Activated CD8-positive, alpha-beta memory T cell treated with anti-CD3 and anti-CD28 coated beads, Interleukin-2, amount 50 U/mL, for 1 hour (primary cell): ENCODE results near the gene DOCK8.
A peak's percentile ranks its signal among the peaks of the same experiment; 100 is the strongest.

Source experiments
- DNase-seq: peaks from one replicate; pipeline ENCODE4 v3.0.0-alpha.2; 2020; ENCODE audit errors: extremely low read depth

Gene DOCK8

DNA sequence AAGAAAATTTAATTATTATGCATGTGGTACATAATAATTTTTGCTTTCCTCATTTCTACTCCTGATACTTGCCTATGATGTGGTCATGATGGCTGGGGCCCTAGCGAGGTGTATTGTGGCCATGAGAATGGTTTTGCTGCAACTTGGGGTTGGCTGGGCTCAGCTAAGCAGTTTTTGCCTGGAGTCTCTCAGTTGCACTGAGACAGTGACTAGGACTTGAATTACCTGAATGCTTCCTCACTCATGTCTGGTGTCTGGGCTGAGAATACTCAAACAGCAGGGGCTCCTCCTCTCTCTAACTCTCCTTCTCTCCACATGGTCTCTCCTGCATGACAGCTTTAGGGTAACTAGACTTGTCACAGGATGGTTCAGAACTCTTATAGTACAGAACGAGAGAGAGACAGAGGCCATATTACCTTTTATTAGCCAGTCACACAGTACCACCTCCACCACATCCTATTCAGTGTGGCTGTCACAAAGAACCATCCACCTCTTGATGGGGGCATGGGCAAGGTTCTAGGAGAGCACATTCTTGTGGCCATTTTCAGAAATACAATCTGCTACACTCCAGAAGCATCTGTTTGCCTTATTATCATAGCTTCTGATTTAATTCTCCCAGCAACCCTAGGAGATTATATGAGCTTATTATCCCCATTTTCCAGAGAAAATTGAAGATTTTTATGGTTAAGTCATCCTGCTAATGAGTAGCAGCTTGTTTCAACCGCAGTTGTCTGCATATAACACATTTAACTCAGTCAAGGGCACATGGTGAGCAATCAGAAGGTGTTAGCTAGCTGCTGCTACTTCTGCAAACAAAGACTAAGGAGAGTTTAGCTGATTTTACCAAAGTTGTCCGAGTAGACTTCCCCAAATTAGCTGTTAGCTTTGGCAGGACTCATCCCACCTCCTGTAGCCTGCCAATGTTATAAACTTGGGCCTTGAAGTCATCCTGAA is 245.1 kb downstream of the DOCK8 start:
- DNase-seq, result no peak

DNA sequence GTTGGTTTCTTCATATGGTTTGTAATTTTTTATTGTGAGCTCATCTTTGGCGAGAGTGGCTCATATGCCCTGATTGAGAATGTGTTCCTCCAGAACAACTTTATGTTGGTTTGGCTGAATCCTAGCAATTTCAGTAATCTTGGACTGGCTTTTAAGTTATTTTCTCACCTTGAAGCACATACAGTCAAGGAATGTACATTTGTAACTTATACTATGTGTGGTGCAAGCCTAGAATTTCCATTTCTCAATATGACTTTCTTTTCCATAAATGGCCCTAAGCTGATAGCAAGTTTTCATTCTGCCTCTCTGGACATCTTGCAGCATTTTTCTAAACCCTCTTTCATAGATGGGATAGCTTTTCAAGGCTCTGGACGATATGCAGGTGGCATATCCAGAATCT is 247.5 kb downstream of the DOCK8 start:
- DNase-seq, result no peak

DNA sequence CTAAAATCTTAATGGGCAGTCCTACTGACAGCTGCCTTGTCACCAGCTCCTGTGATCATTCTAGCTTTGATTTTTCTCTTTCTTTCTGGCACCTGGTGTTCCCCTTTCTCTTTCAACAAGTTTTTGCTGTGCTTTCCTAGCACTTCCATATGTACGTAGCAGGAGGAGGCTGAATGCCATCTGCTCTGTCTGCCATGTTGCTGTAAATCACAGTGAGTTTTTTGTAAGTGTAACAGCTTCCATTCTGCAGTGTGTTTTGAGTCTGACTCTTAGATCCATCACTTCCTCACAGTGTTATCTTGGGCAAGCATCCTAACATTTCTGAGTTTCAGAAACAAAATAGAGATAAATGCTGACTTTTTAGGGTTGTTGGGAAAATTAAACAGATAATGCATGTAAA is 247.9 kb downstream of the DOCK8 start:
- no peak for DNase-seq

DNA sequence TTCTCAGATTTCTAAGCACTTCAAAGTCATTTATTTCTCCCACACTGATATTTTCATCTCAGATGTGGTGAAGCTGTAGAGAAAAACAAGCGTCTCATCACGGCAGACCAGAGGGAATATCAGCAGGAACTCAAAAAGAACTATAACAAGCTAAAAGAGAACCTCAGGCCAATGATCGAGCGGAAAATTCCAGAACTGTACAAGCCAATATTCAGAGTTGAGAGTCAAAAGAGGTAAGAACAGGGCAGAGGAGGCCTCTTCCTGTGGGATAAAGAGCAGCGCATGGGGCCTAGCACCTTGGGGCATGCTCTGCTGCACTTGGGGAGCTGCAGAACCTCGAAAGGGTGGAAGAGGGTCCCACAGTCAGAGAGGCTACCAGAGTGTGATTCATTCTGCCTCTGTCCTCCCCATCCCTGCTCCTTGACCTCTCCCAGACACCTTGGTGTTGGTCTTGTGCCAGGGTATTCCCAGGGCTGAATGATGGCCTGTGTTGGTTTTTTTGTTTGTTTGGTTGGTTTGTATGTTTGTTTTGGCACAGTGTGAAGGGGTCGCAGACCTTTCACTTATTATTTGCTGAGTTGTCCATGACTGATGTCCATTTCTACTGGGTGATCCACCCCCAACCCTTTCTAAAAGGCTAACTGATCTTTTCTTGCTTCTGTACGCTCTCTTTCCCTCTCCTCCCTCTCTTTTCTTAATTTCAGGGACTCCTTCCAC is 248.9 kb downstream of the DOCK8 start:
- DNase-seq, result no peak

DNA sequence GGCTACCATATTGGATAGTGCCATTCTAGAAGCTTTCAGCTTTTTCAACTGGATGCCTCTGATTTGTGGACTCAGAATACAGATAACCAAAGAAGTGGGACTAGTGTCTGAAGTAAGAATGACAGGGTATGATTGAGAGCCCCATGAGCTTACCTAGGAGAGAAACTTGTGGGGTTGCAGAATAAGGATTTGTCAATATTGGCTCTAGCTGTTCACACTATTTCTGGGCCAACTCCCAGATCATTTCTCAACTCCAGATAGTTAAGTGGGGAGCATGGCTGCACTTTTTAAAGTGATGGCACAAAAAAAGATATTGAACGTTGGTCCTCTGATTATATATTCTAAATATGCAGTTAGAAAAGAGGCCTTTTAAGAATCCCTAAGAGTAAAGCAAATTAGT is 252.1 kb downstream of the DOCK8 start:
- DNase-seq, result no peak

GRCh38 chr9:468766-469426 is 254.2 kb downstream of the DOCK8 start:
- DNase-seq, result no peak

DNA sequence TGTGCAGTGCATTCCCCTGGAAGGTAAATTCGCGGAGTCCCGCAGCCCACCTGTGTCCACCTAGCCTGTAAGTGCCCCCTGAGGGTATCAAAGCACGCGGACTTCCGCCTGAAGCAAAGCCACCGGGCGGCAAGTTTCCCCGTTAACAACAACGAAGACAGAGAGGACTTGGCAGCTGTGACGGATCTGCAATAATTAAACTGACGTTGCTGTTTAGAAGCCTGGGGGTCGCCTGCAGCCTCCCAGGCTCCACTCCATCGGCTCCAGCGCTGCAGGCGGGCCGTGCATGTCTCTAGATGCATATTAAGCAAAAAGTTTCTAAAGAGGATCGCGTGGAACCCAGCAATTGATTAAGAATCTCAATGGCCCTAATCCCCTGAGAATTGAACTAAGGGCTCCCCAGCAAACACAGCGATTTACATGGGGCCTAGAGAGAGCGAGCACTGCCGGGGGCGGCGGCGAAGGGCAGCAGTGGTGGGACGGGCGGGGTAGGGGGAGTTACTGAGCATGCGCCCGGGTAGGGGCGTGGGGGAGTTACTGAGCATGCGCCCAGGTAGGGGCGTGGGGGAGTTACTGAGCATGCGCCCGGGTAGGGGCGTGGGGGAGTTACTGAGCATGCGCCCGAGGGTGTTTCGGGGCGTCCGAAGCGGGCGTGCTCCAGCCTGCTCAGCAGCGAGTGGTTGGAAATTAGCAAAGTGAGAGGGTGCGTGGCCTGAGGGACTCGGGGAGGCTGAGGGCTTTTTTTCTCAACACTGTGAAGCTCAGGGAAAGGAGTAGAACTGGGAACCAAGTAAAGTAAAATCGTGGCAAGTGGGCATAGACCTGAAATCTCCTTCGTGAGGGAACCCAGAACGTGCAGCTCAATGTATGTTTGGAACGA is 255.2 kb downstream of the DOCK8 start:
- peak; percentile 87 for DNase-seq

- DNase-seq, result no peak
Measured at GRCh38 chr9:470552-471194, 256.0 kb downstream of the DOCK8 start.

- DNase-seq, result no peak
Measured at GRCh38 chr9:471320-471719, 256.7 kb downstream of the DOCK8 start.

- DNase-seq, result no peak
Measured at GRCh38 chr9:472479-473075, 257.9 kb downstream of the DOCK8 start.

DNA sequence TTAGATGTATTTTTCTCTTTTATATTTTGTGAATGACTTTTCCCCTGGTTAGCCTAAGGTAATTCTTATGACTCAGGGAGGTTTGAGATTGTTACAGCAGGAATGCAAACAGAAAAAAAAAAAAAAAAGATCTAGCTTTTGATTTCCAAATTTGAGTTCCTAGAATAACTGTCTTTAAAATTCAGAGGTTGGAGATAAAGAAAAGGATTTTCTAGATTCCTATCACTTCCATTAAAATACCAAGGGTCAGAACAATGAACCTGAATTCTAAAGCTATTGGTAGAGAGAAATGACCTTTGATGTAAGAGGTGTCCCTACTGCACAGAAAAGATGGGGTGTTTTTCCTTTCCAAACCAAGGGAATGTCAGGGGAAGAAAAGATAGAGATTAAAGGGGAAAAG is 262.5 kb downstream of the DOCK8 start:
- no peak for DNase-seq

- no peak for DNase-seq
Measured at GRCh38 chr9:479304-479970, 264.8 kb downstream of the DOCK8 start.

DNA sequence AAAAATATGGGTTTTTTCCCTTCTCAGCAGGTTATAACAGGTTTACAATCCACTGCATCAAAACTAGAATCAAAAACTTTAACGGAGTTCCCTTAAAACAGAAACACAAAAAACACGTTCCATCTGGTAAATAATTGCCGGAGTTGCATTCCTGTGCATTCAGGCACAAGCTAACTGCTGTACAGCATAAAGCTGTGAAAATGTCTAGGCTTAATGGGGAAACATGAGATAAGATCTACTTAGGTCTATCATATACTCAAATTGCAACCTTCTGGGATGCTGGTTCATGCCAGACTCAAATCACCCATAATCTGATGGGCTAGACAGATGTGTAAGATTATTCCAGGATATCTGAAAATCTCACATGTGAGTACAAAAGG is 265.3 kb downstream of the DOCK8 start:
- DNase-seq, result no peak

GRCh38 chr9:482739-483138 is 268.1 kb downstream of the DOCK8 start:
- no peak for DNase-seq

- DNase-seq, result no peak
Measured at GRCh38 chr9:486156-486555, 271.5 kb downstream of the DOCK8 start.

- DNase-seq, result no peak
Measured at GRCh38 chr9:487429-487828, 272.8 kb downstream of the DOCK8 start.

GRCh38 chr9:488448-488847 is 273.8 kb downstream of the DOCK8 start:
- DNase-seq, result no peak

GRCh38 chr9:489198-490197 is 274.8 kb downstream of the DOCK8 start:
- no peak for DNase-seq

DNA sequence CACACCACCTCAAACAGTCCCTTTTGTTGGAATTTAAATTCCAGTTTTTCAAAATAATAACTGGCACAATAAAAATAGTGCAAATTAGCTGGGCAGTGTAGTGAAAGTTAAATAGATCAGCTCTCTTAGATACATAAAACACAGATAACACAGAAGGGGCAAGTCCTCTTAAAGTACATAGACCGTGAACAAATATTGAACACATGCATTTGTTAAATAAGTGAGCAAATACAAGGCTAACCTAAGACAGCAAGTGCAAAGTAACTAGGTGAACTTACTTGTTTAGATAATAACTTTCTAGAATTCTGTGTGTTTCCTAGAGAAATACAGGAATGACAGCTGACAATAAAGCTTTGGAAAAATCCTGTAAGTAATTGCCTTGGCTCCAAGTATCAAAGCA is 280.1 kb downstream of the DOCK8 start:
- DNase-seq, result no peak
